Heart left ventricle (tissue), 16 donors: Measurements from ENCODE around the gene HACD2. TPM values are rescaled to one million over a fixed set of nuclear protein-coding genes. Genes with fewer than 3 reads are reported as not detected.

ENCODE experiments used
- ATAC-seq, 4 donors: fragments of 200-7000 bp; cut with Tn5 transposase; one replicate each; pipeline ENCODE4 v1.9.1; 2020 to 2022; ENCODE audit warnings: moderate library complexity in 4 of 4, mild to moderate bottlenecking in 3 of 4, moderate number of reproducible peaks in 1 of 4
- DNase-seq, 5 donors: peaks; one replicate each; pipeline ENCODE4 v3.0.0-alpha.2; 2020
- H3K27ac ChIP-seq, 12 donors: fragments of 200-600 bp; sonication (generic) in 4 of 12; one replicate each; pipeline versions ENCODE4 v1.5.0 to v1.8.0; 2016 to 2022; ENCODE audit warnings: mild to moderate bottlenecking in 2 of 12
- H3K27me3 ChIP-seq, 9 donors: fragments of 200-600 bp; sonication (generic) in 2 of 9; one replicate each; pipeline versions ENCODE4 v1.5.1 to v1.8.0; 2016 to 2022; ENCODE audit warnings: mild to moderate bottlenecking in 3 of 9
- H3K36me3 ChIP-seq, 9 donors: fragments of 200-600 bp; sonication (generic) in 2 of 9; one replicate each; pipeline versions ENCODE4 v1.5.0 to v1.8.0; 2018 to 2022; ENCODE audit warnings: mild to moderate bottlenecking in 2 of 9
- H3K4me1 ChIP-seq, 12 donors: fragments of 200-600 bp; sonication (generic) in 4 of 12; one replicate each; pipeline versions ENCODE4 v1.5.0 to v1.8.0; 2016 to 2022; ENCODE audit warnings: mild to moderate bottlenecking in 3 of 12
- H3K4me3 ChIP-seq, 12 donors: fragments of 200-600 bp; sonication (generic) in 4 of 12; one replicate each; pipeline versions ENCODE4 v1.5.0 to v1.8.0; 2017 to 2022; ENCODE audit warnings: mild to moderate bottlenecking in 9 of 12, moderate library complexity in 4 of 12
- H3K9me3 ChIP-seq, 12 donors: fragments of 200-600 bp; sonication (generic) in 4 of 12; one replicate each; pipeline versions ENCODE4 v1.5.0 to v1.8.0; 2016 to 2022; ENCODE audit warnings: mild to moderate bottlenecking in 1 of 12
- POLR2A ChIP-seq, 2 donors: fragments of 450-650 bp; IDR thresholded peaks; one replicate each; pipeline ENCODE4 v1.6.1; 2017; ENCODE audit warnings: antibody characterized with exemption in 2 of 2, mild to moderate bottlenecking in 2 of 2, moderate library complexity in 2 of 2
- WGBS, 4 donors: extraction: QIAGEN DNeasy Blood & Tissue Kit in 2 of 4; methylation state at CpG; one replicate each; pipeline versions ENCODE4 v1.1.5 to v1.1.7; 2013 to 2018; 5-methylcytosine and 5-hydroxymethylcytosine counted together
- intact Hi-C, 10 donors: fragments of 100-400 bp; cut with DNase I; formaldehyde crosslinking; loops; one replicate each; pipeline versions ENCODE4 v1.11.1 to v1.14.2; 2022
- polyA plus RNA-seq, 2 donors: library from polyadenylated mRNA; stranded (reverse); fragments of 200-250 nt; gene quantifications; one replicate each; pipeline ENCODE4 v1.2.3, GENCODE V29; 2013
- total RNA-seq, 9 donors: library from RNA; depleted of rRNA in 2 of 9; stranded (reverse); fragments of >200 nt in 2 of 9; fragmentation: NEBNext Ultra II Directional in 3 of 9; extraction: Animal tissue kit (Norgen Biotek cat#: 25700) in 3 of 9; gene quantifications; one replicate each; pipeline versions ENCODE4 v1.1.0 to v1.2.4, GENCODE V29; 2016 to 2023
- TF ChIP-seq, protein P1 (sequence below), 12 donors: fragments of 200-600 bp; sonication (generic) in 4 of 12; IDR thresholded peaks; one replicate each; pipeline versions ENCODE4 v1.5.0 to v1.8.0; 2018 to 2022; ENCODE audit warnings: antibody characterized with exemption in 12 of 12, mild to moderate bottlenecking in 5 of 12
- donor health status: ischemic (EF 13 %, LVEDD 7.1; RV severe dilation, severe dysfunction).
- donor health status: healthy with polysubstance abuse.
- donor health status: DM: no; HTN: yes; CAD: no.
- donor health status: DM: no; HTN: no; CAD: no.
- donor health status: ischemic (EF 25% LVEDD 6.9; RV normal size, moderate dysfunction).
- donor health status: ischemic (EF 25% LVEDD 5.7; RV mildly dilated, moderate dysfunction).
- donor health status: healthy.
- donor health status: DM: yes; HTN: yes; CAD: no.
- donor health status: ischemic (EF 35%, LVEDD 5.7; RV mildly dilated, moderate dysfunction).
- donor health status: nonischemic (EF 11% LVEDD 7.7; RV severe dilation, severe dysfunction).
- donor health status: DM: yes; HTN: yes; CAD: no.
- donor health status: PGD.
- donor health status: ischemic (EF 29% LVEDD 5.4; RV normal size, mild dysfunction).
- donor health status: nonischemic (EF 23%, LVEDD 6.1; RV moderate dilation, normal function).

HACD2 gene
- total and polyA plus RNA-seq, 11 donors: 5.6 to 23.3 (median 9.7) TPM

DNA sequence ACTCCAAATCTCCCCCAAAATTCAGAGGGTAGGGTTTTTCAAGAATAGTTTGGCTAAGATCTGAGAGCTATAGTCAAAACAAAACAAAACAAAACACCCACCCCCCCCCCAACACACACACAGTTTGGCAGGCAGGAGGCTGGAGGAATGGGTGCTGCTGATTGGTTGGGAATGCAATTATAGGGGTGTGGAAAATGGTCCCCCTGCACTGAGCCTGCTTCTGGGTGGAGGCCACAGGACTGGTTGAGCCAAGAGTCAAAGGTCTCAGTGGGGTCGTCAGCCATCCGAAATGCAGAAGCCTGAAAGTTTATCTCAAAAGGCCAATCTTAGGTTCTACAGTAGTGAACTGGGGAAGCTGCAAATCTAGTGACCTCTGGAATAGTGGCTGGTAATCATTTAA lies 2.5 kb upstream of the HACD2 start:
- Histone ChIP-seq H3K9me3 (peaks cover 0 to 18% (median 0%) of the 10 kb centered on the region in 12 donors), H3K36me3 (peaks cover 0 to 3% (median 0%) of the 10 kb centered on the region in 9 donors), H3K27me3 (no peaks in the 10 kb centered on the region), H3K4me3 (no peak overlapping the region), H3K4me1 (peaks cover 0 to 26% (median 15%) of the 10 kb centered on the region in 12 donors), H3K27ac (peak overlapping the region in 1 of 12 donors; percentile 94)
- intact Hi-C loops: no loop called here
- no peak for ATAC-seq
- WGBS, 4 donors: 63 to 95% (median 91%) methylated on average over 2 of the region's 2 CpGs
- DNase-seq: no peak
- no peak for TF ChIP-seq POLR2A (IDR thresholded peaks at IDR 0.05)
- TF ChIP-seq, protein P1, sequence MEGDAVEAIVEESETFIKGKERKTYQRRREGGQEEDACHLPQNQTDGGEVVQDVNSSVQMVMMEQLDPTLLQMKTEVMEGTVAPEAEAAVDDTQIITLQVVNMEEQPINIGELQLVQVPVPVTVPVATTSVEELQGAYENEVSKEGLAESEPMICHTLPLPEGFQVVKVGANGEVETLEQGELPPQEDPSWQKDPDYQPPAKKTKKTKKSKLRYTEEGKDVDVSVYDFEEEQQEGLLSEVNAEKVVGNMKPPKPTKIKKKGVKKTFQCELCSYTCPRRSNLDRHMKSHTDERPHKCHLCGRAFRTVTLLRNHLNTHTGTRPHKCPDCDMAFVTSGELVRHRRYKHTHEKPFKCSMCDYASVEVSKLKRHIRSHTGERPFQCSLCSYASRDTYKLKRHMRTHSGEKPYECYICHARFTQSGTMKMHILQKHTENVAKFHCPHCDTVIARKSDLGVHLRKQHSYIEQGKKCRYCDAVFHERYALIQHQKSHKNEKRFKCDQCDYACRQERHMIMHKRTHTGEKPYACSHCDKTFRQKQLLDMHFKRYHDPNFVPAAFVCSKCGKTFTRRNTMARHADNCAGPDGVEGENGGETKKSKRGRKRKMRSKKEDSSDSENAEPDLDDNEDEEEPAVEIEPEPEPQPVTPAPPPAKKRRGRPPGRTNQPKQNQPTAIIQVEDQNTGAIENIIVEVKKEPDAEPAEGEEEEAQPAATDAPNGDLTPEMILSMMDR (IDR thresholded peaks at IDR 0.05): no peak

DNA sequence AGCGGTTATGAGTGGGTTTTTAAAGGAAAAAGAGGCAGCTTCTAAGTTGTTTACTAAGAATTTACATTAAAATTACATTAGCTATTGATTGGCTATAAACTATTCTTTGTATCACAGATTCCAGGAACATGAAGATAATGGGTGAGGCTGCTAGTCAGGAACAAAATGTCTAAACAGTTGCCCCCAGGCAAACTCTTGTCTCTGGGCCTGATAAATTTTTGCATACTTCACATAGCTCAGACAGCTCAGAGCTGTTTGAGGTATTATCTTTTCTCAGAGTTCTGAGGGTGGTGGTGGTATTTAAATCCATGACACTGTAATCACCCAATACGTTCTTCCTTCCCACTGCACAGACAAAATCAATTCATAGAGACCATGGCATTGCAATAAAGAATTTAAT lies 2.1 kb upstream of the HACD2 start:
- whole genome bisulfite sequencing, 4 donors: 59 to 79% (median 66%) methylated on average over 2 of the region's 2 CpGs

DNA sequence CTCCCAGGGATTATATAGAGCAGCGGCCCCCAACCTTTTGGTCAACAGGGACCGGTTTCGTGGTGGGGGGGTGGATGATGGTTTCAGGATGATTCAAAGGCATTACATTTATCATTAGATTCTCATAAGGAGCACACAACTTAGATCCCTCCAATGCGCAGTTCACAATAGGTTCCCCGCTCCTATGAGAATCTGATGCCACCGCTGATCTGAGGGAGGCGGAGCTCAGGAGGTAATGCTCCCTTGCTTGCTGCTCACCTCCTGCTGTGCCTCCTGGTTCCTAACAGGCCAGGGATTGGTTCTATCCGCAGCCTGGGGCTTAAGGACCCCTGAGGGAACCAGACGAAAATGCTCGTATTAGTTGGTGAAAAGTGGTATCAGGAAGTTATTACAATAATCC lies 1.3 kb upstream of the HACD2 start:
- WGBS, 4 donors: 5 to 10% (median 8%) methylated on average over 10 of the region's 10 CpGs
- DNase-seq (no peak), ATAC-seq (peak in 1 of 4 donors; percentile 7)
- TF ChIP-seq, protein P1 (IDR thresholded peaks at IDR 0.05): no peak
- no peak for TF ChIP-seq POLR2A (IDR thresholded peaks at IDR 0.05)
- peaks cover 0 to 13% (median 7%) of the 10 kb centered on the region in 9 donors for H3K36me3 ChIP-seq
- peak overlapping the region in 10 of 12 donors; percentile 86 to 97 (median 93) for H3K27ac ChIP-seq
- peaks cover 0 to 26% (median 15%) of the 10 kb centered on the region in 12 donors for H3K4me1 ChIP-seq
- peaks cover 0 to 14% (median 0%) of the 10 kb centered on the region in 12 donors for H3K9me3 ChIP-seq
- peak overlapping the region; percentile 71 to 98 (median 90) for H3K4me3 ChIP-seq
- intact Hi-C loops: no loop called here
- no peaks in the 10 kb centered on the region for H3K27me3 ChIP-seq

More for the DNA sequence above, 2.1 kb upstream of the HACD2 start:
- Histone ChIP-seq H3K4me3 (peak overlapping the region in 1 of 12 donors; percentile 77), H3K27ac (peak overlapping the region in 2 of 12 donors; percentile 86 to 94), H3K4me1 (peaks cover 0 to 26% (median 15%) of the 10 kb centered on the region in 12 donors), H3K27me3 (no peaks in the 10 kb centered on the region), H3K9me3 (peaks cover 0 to 18% (median 0%) of the 10 kb centered on the region in 12 donors), H3K36me3 (peaks cover 0 to 4% (median 0%) of the 10 kb centered on the region in 9 donors)
- no peak for ATAC-seq
- TF ChIP-seq, protein P1 (IDR thresholded peaks at IDR 0.05): no peak
- no peak for TF ChIP-seq POLR2A (IDR thresholded peaks at IDR 0.05)
- intact Hi-C loops: no loop called here
- DNase-seq: no peak

DNA sequence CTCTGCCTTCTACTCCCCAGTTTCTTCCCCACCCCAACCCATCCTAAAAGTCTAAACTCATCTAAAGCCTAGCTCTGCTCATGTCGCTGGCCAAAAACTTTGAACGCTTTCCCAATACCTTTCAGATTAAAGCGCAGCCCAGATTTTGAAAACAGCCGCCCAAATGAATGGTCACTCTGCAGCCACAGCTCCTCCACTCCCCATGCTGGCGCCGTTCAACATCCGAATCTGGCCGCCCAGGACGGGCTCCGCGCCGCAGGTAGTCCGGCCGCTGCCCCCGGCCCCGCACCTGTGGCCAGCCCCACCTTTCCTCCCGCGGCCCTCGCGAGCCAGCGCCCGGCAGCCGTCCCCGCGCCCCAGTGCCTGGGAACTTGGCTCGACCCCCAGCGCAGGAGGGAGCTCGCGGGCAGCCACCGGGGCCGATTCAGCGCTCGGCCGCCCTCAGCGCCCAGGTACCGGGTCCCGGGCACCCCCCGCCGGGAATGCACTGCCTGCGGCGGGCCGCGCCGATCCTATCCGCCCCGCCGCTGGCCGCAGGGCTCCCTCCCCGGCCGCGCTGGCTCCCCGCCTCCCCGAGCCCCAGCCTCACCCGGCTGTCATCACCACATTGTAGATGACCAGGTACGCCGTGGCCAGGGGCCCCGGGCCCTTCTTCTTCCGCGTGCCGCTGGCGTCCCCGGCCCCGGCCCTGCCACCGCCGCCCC lies 417 bp downstream of the HACD2 start:
- WGBS, 4 donors: 0 to 1% (median 1%) methylated on average over 18 to 65 of the region's 65 CpGs
- Histone ChIP-seq H3K9me3 (no peaks in the 10 kb centered on the region), H3K36me3 (peaks cover 0 to 28% (median 22%) of the 10 kb centered on the region in 9 donors), H3K4me1 (peaks cover 0 to 26% (median 15%) of the 10 kb centered on the region in 12 donors), H3K27me3 (no peaks in the 10 kb centered on the region), H3K4me3 (peak overlapping the region; percentile 71 to 98 (median 90)), H3K27ac (peak overlapping the region; percentile 79 to 97 (median 91))
- ATAC-seq: peak in 3 of 4 donors; percentile 0 to 57 (median 49)
- no peak for TF ChIP-seq POLR2A (IDR thresholded peaks at IDR 0.05)
- TF ChIP-seq, protein P1 (IDR thresholded peaks at IDR 0.05): peak in 8 of 12 donors; percentile 10 to 52 (median 20)
- peak in 4 of 5 donors; percentile 56 to 78 (median 65) for DNase-seq
- intact Hi-C loops: no loop called here
